ENCODE data around the gene ATP2C2. TPM values are rescaled to one million over a fixed set of nuclear protein-coding genes. Genes with fewer than 3 reads are reported as not detected.

The ATP2C2 gene
- total and polyA plus RNA-seq, 9 of the 15 experiments (the other 6 are each of a cell fraction or from before 2014, with no cell fraction given), result 0.75 TPM; not detected in 8

GRCh38 chr16:84438971-84439696 lies 70.8 kb downstream of the ATP2C2 start:
- peaks cover 45 to 79% of the 10 kb centered on the region in 2 experiments for H3K27me3 ChIP-seq (ENCODE audit: control insufficient read depth in 2 of 2, insufficient read depth in 2 of 2, low read length in 2 of 2)
- no peak for FAIRE-seq

More at GRCh38 chr16:84438971-84439696, 70.8 kb downstream of the ATP2C2 start:
- Histone ChIP-seq H3K9ac (ENCODE audit: insufficient read depth in 1 of 2, low read depth in 2 of 2, low read length in 2 of 2) (0 out of 4 replicates have a peak overlapping the region, but pooled peaks of 1 of the 2 experiments have one; percentile 4), H3K9me3 (replicated peaks; ENCODE audit: control insufficient read depth, insufficient read depth, low read depth, low read length) (no peaks in the 10 kb centered on the region), H4K20me1 (replicated peaks; ENCODE audit: control insufficient read depth, insufficient read depth, low read length) (peaks cover 9% of the 10 kb centered on the region; the same call in 1 of the 2 replicates), H3K9me1 (ENCODE audit: control insufficient read depth, insufficient read depth, low read length) (no peaks in the 10 kb centered on the region), H3K4me2 (ENCODE audit: insufficient read depth, low read length) (no peak overlapping the region), H3K79me2 (ENCODE audit: control insufficient read depth, insufficient read depth, low read length) (no peaks in the 10 kb centered on the region), H3K4me1 (replicated peaks in 1 of 2; ENCODE audit: control insufficient read depth in 2 of 2, insufficient read depth in 2 of 2, low read length in 2 of 2) (no peaks in the 10 kb centered on the region), H3K4me3 (no peak overlapping the region), H3K27ac (ENCODE audit: extremely low read depth, low read depth, low read length) (no peak overlapping the region), H2AFZ (ENCODE audit: low read depth, low read length) (no peak overlapping the region), H3K36me3 (ENCODE audit: control insufficient read depth, insufficient read depth, low read length) (no peaks in the 10 kb centered on the region)
- ChIA-PET CTCF (ENCODE audit: low intra/inter-chr PET ratio) (no interaction called here), POLR2A (interaction anchor here (0.6 to 0.7 kb wide), 2 partner anchors 17 to 42 kb away, joined by 3 to 4 read pairs; no protein-coding TSS in a partner anchor)
- ATAC-seq (no peak), DNase-seq (ENCODE audit: extremely low read depth in 1 of 4, low spot score in 3 of 4) (no peak)
- no TSS peak for BruUV-seq (replicated peaks)
- WGBS (ENCODE audit: insufficient coverage, low coverage, missing lambda C conversion rate), result under 1% methylated on average over 15 of the region's 15 CpGs
- intact Hi-C loops (cut with micrococcal nuclease), result no loop called here
- in situ Hi-C loops (cut with MboI), result no loop called here
- no peak for TF ChIP-seq TCF15 (CRISPR knock-in tag; IDR thresholded peaks at IDR 0.05)
- no peak for TF ChIP-seq GTF3C2 (IDR thresholded peaks at IDR 0.05; ENCODE audit: borderline replicate concordance, extremely low read depth, insufficient read length)
- no peak for TF ChIP-seq RERE (CRISPR knock-in tag; IDR thresholded peaks at IDR 0.05; ENCODE audit: borderline replicate concordance)
- TF ChIP-seq TAF9B (IDR thresholded peaks at IDR 0.05; ENCODE audit: partially characterized antibody), result no peak
- no peak for TF ChIP-seq NCOA4 (IDR thresholded peaks at IDR 0.05; ENCODE audit: partially characterized antibody)
- no peak for TF ChIP-seq ZNF830 (CRISPR knock-in tag; IDR thresholded peaks at IDR 0.05)
- no peak for TF ChIP-seq MYBL2 (IDR thresholded peaks at IDR 0.05; ENCODE audit: low read depth)
- no peak for TF ChIP-seq MYBL2 (CRISPR knock-in tag; IDR thresholded peaks at IDR 0.05; ENCODE audit: borderline replicate concordance)
- TF ChIP-seq SNIP1 (IDR thresholded peaks at IDR 0.05; ENCODE audit: low read depth), result no peak
- no peak for TF ChIP-seq ZFX (CRISPR knock-in tag; IDR thresholded peaks at IDR 0.05)
- no peak for TF ChIP-seq HDGF (IDR thresholded peaks at IDR 0.05)

Measured in K562 (cell line).